Activated CD8-positive, alpha-beta memory T cell treated with anti-CD3 and anti-CD28 coated beads for 1 hour (primary cell): ENCODE data around the gene PPP2R5D.
"Not testable (repeated sequence)": the region's sequence is repeated elsewhere in the genome, so short reads cannot be mapped to it uniquely, and the experiment has no call there.

ENCODE experiments used
- DNase-seq, 2 donors: peaks; one replicate each; pipeline ENCODE4 v3.0.0-alpha.2; 2020; ENCODE audit warnings: low read depth in 1 of 2; ENCODE audit errors: extremely low read depth in 1 of 2

PPP2R5D gene

GRCh38 chr6:42988486-42989020, 4.2 kb downstream of the PPP2R5D start:
- no peak for DNase-seq

- DNase-seq = no peak
Measured at GRCh38 chr6:42989923-42990322, 5.6 kb downstream of the PPP2R5D start.

- DNase-seq = no peak
Measured at GRCh38 chr6:42993445-42993844, 9.1 kb downstream of the PPP2R5D start.

- no peak for DNase-seq
Measured at GRCh38 chr6:42996513-42996912, 12.1 kb downstream of the PPP2R5D start.

GRCh38 chr6:42998205-42998604, 13.8 kb downstream of the PPP2R5D start:
- DNase-seq = not testable (repeated sequence)

- no peak for DNase-seq
Measured at GRCh38 chr6:43001843-43002242, 17.5 kb downstream of the PPP2R5D start.

GRCh38 chr6:43005844-43006243, 21.5 kb downstream of the PPP2R5D start:
- no peak for DNase-seq

GRCh38 chr6:43006251-43006650, 21.9 kb downstream of the PPP2R5D start:
- DNase-seq = no peak

GRCh38 chr6:43007126-43007525, 22.8 kb downstream of the PPP2R5D start:
- DNase-seq = no peak

- no peak for DNase-seq
Measured at GRCh38 chr6:43009124-43009523, 24.8 kb downstream of the PPP2R5D start.

GRCh38 chr6:43011207-43011606, 26.8 kb downstream of the PPP2R5D start:
- DNase-seq = no peak

GRCh38 chr6:43012364-43012763, 28.0 kb downstream of the PPP2R5D start:
- no peak for DNase-seq

GRCh38 chr6:43013097-43013842, 28.9 kb downstream of the PPP2R5D start:
- peak in 1 of 2 donors; percentile 29 for DNase-seq

GRCh38 chr6:43013843-43014433, 29.6 kb downstream of the PPP2R5D start, which contains the start of the genes KLHDC3 and MEA1:
TSS of gene KLHDC3 (plus strand) at chr6:43014249. CDS start at chr6:43017193, 2,944 bp downstream.
TSS of gene MEA1 (minus strand) at chr6:43013946. CDS start at chr6:43013813, 133 bp downstream.
- peak; percentile 93 to 98 for DNase-seq

GRCh38 chr6:43014434-43014909, 30.1 kb downstream of the PPP2R5D start:
- no peak for DNase-seq

GRCh38 chr6:43016176-43016942, 32.0 kb downstream of the PPP2R5D start:
- no peak for DNase-seq

- no peak for DNase-seq
Measured at GRCh38 chr6:43016943-43017334, 32.6 kb downstream of the PPP2R5D start.

- DNase-seq = no peak
Measured at GRCh38 chr6:43019152-43019551, 34.8 kb downstream of the PPP2R5D start.

- DNase-seq = no peak
Measured at GRCh38 chr6:43020052-43020705, 35.8 kb downstream of the PPP2R5D start.

- DNase-seq = no peak
Measured at GRCh38 chr6:43020847-43021246, 36.5 kb downstream of the PPP2R5D start.
